ENCODE measurements around the gene RPUSD3.

DNA sequence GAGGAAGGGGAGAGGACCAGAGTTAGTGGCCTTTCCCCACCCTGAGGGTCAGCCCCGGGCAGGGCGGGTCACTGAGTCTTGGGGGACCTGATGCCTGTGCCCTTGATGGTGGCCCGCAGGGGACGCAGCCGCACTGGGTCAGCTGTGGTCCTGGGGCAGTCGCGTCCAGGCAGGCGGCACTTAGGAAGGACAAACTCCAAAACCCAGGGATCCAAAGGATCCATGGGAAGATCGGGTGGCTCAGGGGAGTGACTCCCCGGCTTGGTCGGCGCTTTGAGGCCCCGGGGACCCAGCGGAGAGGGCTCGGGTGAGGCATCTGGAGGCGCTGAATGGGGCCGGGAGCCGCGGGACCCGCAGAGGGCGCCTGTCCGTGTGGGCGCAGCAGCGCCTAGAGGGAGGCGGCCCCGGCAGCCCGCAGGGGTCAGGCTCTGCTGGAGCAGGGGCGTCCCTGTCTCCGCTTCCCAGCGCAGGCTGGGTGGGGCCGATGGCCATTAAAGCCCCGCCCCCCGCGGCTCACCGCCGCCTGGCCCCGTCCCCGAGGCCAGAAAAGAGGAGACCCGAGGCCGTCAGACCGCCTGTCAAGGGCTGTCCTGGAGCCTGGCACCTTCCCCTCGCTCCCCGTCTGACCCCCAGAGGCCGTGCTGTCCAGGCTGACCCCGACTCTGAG, 18.7 kb upstream of the RPUSD3 start:
- TF ChIP-seq CTCF (conservative IDR thresholded peaks at IDR 0.05) (no peak), ZFX (IDR thresholded peaks at IDR 0.05) (no peak)

Measured in C4-2B (cell line).